ENCODE measurements around the gene HABP2.

DNA sequence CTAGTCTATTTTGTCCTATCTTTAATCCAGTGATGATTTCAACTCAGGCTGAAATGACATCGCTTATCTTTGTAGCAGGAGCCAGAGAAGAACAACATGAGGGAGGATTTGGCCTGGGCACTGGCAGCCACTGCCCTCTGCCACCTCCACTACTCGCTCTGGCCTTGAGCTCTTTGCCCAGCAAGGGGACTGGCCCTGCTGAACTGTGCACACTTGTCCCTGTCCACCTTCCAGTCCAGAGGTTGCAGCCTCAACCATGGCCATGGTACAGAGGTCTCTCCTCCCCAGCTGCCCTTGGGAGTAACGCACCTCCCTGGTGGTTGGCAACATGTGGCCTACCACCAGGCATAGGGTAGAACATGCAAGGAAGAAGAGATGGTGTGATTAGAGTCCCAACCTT, 8.4 kb downstream of the HABP2 start:
- TF ChIP-seq, protein P1, sequence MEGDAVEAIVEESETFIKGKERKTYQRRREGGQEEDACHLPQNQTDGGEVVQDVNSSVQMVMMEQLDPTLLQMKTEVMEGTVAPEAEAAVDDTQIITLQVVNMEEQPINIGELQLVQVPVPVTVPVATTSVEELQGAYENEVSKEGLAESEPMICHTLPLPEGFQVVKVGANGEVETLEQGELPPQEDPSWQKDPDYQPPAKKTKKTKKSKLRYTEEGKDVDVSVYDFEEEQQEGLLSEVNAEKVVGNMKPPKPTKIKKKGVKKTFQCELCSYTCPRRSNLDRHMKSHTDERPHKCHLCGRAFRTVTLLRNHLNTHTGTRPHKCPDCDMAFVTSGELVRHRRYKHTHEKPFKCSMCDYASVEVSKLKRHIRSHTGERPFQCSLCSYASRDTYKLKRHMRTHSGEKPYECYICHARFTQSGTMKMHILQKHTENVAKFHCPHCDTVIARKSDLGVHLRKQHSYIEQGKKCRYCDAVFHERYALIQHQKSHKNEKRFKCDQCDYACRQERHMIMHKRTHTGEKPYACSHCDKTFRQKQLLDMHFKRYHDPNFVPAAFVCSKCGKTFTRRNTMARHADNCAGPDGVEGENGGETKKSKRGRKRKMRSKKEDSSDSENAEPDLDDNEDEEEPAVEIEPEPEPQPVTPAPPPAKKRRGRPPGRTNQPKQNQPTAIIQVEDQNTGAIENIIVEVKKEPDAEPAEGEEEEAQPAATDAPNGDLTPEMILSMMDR (IDR thresholded peaks at IDR 0.05; ENCODE audit: low read depth, low read length) = no peak
- no peak for TF ChIP-seq POLR2A (IDR thresholded peaks at IDR 0.05; ENCODE audit: extremely low read depth, insufficient read length)
- TF ChIP-seq, protein P2, sequence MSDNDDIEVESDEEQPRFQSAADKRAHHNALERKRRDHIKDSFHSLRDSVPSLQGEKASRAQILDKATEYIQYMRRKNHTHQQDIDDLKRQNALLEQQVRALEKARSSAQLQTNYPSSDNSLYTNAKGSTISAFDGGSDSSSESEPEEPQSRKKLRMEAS (IDR thresholded peaks at IDR 0.05; ENCODE audit: low read depth, low read length) = no peak
